KMS-11 (cell line): ENCODE data around the gene MBLAC2.

ENCODE experiments used
- H2AFZ ChIP-seq: fragments of 200-600 bp; sonication (generic); 2 replicates; pipeline ENCODE4 v1.6.1; 2016; ENCODE audit warnings: antibody characterized with exemption, mixed run types, low read depth
- H3K27ac ChIP-seq: fragments of 200-600 bp; sonication (generic); 2 replicates; pipeline ENCODE4 v1.6.1; 2016; ENCODE audit warnings: mild to moderate bottlenecking, mixed run types
- H3K27me3 ChIP-seq: fragments of 200-600 bp; sonication (generic); 2 replicates; pipeline ENCODE4 v1.6.1; 2017; ENCODE audit warnings: mild to moderate bottlenecking, low read depth, mixed run types, moderate library complexity; ENCODE audit not compliant: insufficient read depth
- H3K36me3 ChIP-seq: fragments of 200-600 bp; sonication (generic); 2 replicates; pipeline ENCODE4 v1.6.1; 2017; ENCODE audit warnings: mild to moderate bottlenecking, mixed run types; ENCODE audit not compliant: insufficient read depth
- H3K4me1 ChIP-seq: fragments of 200-600 bp; sonication (generic); 2 replicates; pipeline ENCODE4 v1.6.1; 2016; ENCODE audit warnings: mild to moderate bottlenecking, low read depth, mixed run types; ENCODE audit not compliant: poor library complexity, severe bottlenecking
- H3K4me2 ChIP-seq: fragments of 200-600 bp; sonication (generic); 2 replicates; pipeline ENCODE4 v1.7.0; 2016; ENCODE audit warnings: mild to moderate bottlenecking, mixed run types
- H3K4me3 ChIP-seq: fragments of 200-600 bp; sonication (generic); IDR thresholded peaks from 2 replicates; pipeline ENCODE4 v1.6.1; 2017; ENCODE audit warnings: low read depth, low read length, mixed read lengths; ENCODE audit not compliant: insufficient read depth
- H3K79me2 ChIP-seq: fragments of 200-600 bp; sonication (generic); 2 replicates; pipeline ENCODE4 v1.6.1; 2016; ENCODE audit warnings: low read depth, mixed run types; ENCODE audit not compliant: insufficient read depth
- H3K9ac ChIP-seq: fragments of 200-600 bp; sonication (generic); 2 replicates; pipeline ENCODE4 v1.6.1; 2016; ENCODE audit warnings: mild to moderate bottlenecking, mixed run types
- H4K20me1 ChIP-seq: fragments of 200-600 bp; sonication (generic); 2 replicates; pipeline ENCODE4 v1.6.1; 2016; ENCODE audit warnings: mild to moderate bottlenecking, mixed run types; ENCODE audit not compliant: insufficient read depth
- CTCF ChIP-seq: fragments of 200-600 bp; sonication (generic); conservative IDR thresholded peaks from 2 replicates; pipeline ENCODE4 v1.6.1; 2017; ENCODE audit warnings: low read depth, mild to moderate bottlenecking, antibody characterized with exemption, low read length, moderate library complexity, mixed read lengths

Gene MBLAC2

GRCh38 chr5:90472783-90473395 lies 1.7 kb downstream of the MBLAC2 start:
- H4K20me1 ChIP-seq: no peaks in the 10 kb centered on the region
- peak overlapping the region; percentile 97 for H2AFZ ChIP-seq
- peak overlapping the region; percentile 96 for H3K9ac ChIP-seq
- no peak for TF ChIP-seq CTCF
- peak overlapping the region; percentile 76 for H3K4me2 ChIP-seq
- peak overlapping the region; percentile 96 for H3K27ac ChIP-seq
- H3K27me3 ChIP-seq: no peaks in the 10 kb centered on the region
- H3K79me2 ChIP-seq: peaks cover 50% of the 10 kb centered on the region
- peak overlapping the region; percentile 66 for H3K4me3 ChIP-seq
- H3K36me3 ChIP-seq: no peaks in the 10 kb centered on the region
- H3K4me1 ChIP-seq: peaks cover 39% of the 10 kb centered on the region

- no peak for TF ChIP-seq CTCF
- no peaks in the 10 kb centered on the region for H3K79me2 ChIP-seq
- no peak overlapping the region for H3K4me2 ChIP-seq
- H4K20me1 ChIP-seq: no peaks in the 10 kb centered on the region
- no peak overlapping the region for H3K4me3 ChIP-seq
- H3K27ac ChIP-seq: no peak overlapping the region
- no peaks in the 10 kb centered on the region for H3K27me3 ChIP-seq
- H3K36me3 ChIP-seq: no peaks in the 10 kb centered on the region
- no peaks in the 10 kb centered on the region for H3K4me1 ChIP-seq
- H2AFZ ChIP-seq: no peak overlapping the region
- no peak overlapping the region for H3K9ac ChIP-seq
Measured at GRCh38 chr5:90461288-90461687, 13.3 kb downstream of the MBLAC2 start.

- no peak for TF ChIP-seq CTCF
- no peak overlapping the region for H3K9ac ChIP-seq
- H3K36me3 ChIP-seq: no peaks in the 10 kb centered on the region
- no peak overlapping the region for H3K4me2 ChIP-seq
- no peaks in the 10 kb centered on the region for H3K79me2 ChIP-seq
- H3K4me1 ChIP-seq: no peaks in the 10 kb centered on the region
- no peak overlapping the region for H3K27ac ChIP-seq
- H4K20me1 ChIP-seq: no peaks in the 10 kb centered on the region
- no peak overlapping the region for H2AFZ ChIP-seq
- H3K4me3 ChIP-seq: no peak overlapping the region
- H3K27me3 ChIP-seq: no peaks in the 10 kb centered on the region
Measured at GRCh38 chr5:90446961-90447360, 27.6 kb downstream of the MBLAC2 start.

GRCh38 chr5:90440644-90441043 lies 33.9 kb downstream of the MBLAC2 start:
- Histone ChIP-seq H3K36me3 (no peaks in the 10 kb centered on the region), H2AFZ (peak overlapping the region; percentile 79), H3K4me1 (peaks cover 11% of the 10 kb centered on the region), H3K9ac (no peak overlapping the region), H3K4me2 (peak overlapping the region; percentile 52), H3K79me2 (no peaks in the 10 kb centered on the region), H3K27me3 (no peaks in the 10 kb centered on the region), H3K27ac (no peak overlapping the region), H3K4me3 (no peak overlapping the region), H4K20me1 (no peaks in the 10 kb centered on the region)
- no peak for TF ChIP-seq CTCF
